Kidney tubule cell (primary cell): Measurements from ENCODE around the gene TLDC2.
A peak's percentile ranks its signal among the peaks of the same experiment; 100 is the strongest.
"Not testable (repeated sequence)": the region's sequence is repeated elsewhere in the genome, so short reads cannot be mapped to it uniquely, and the experiment has no call there.

ENCODE experiments used
- DNase-seq: peaks from one replicate; pipeline ENCODE4 v3.0.0-alpha.2; 2018; ENCODE audit warnings: low spot score

TLDC2 gene

DNA sequence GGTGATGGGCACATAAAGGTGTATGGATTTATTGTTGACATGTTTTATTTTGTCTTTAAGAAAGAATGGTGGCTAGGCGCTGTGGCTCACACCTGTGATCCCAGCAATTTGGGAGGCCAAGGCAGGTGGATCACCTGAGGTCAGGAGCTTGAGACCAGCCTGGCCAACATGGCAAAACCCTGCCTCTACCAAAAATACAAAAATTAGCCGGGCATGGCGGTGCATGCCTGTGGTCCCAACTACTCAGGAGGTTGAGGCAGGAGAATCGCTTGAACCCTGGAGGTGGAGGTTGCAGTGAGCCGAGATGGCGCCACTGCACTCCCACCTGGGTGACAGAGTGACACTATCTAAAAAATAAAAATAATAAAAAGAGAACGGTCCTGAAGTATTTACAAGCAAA, 30.1 kb downstream of the TLDC2 start:
- DNase-seq, result not testable (repeated sequence)

DNA sequence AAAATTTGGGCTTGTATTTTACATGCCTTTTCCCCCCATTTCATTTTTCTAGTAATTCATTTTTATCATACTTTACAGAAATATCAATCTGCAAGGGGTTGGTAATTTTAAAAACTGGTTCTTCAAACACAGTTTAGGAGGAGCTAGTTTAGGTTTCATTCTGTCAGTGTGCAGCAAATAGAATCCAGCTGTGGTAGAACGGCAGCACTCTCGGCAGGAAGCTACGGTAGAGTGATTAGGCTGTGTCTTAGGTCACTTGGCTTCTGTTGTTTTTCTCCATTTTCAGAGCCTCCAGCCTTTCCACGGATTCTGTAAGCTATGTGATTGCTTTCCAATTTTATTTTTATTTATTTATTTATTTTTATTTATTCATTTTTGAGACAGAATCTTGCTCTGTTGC, 32.7 kb downstream of the TLDC2 start:
- DNase-seq, result no peak

DNA sequence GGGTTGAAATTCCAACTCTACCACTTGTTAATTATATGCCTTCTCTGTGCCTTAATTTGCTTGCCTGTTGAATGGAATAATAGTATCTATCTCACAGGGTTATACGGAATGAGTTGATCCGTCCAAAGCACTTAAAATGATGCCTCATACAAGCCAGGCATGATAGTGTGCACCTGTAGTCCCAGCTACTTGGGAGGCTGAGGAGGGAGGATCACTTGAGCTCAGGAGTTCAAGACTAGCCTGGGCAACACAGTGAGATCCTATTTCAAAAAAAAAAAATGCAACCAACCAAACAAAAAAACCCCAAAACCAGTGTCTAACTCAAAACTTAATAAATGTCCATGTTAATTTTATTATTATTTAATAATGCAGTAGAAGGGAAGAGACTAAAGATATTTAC, 40.3 kb downstream of the TLDC2 start:
- no peak for DNase-seq

DNA sequence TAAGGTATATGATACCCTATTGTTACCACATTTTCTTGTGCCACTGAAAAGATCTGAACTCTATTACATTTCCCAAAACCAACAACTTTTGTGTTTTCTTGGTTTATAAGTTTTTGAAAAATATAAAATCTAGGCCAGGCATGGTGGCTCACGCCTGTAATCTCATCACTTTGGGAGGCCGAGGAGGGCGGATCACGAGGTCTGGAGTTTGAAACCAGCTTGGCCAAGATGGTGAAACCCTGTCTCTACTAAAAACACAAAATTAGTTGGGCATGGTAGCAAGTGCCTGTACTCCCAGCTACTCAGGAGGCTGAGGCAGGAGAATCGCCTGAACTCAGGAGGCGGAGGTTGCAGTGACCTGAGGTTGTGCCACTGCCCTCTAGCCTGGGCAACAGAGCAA, 41.3 kb downstream of the TLDC2 start:
- DNase-seq, result no peak

DNA sequence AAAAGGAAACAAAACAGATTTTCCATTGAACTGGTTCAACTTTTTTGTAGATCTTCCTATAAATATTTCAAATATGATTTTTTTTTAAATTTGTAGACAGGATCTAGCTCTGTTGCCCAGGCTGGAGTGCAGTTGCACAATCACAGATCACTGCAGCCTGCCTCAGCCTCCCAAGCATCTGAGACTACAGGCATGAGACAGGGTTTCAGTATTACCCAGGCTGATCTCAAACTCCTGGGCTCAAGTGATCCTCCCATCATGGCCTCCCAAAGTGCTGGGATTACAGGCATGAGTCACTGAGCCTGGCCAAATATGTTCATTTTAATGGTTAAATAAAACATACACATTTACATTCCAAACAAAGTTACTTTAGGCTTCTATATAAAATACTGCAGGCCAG, 42.0 kb downstream of the TLDC2 start:
- no peak for DNase-seq

DNA sequence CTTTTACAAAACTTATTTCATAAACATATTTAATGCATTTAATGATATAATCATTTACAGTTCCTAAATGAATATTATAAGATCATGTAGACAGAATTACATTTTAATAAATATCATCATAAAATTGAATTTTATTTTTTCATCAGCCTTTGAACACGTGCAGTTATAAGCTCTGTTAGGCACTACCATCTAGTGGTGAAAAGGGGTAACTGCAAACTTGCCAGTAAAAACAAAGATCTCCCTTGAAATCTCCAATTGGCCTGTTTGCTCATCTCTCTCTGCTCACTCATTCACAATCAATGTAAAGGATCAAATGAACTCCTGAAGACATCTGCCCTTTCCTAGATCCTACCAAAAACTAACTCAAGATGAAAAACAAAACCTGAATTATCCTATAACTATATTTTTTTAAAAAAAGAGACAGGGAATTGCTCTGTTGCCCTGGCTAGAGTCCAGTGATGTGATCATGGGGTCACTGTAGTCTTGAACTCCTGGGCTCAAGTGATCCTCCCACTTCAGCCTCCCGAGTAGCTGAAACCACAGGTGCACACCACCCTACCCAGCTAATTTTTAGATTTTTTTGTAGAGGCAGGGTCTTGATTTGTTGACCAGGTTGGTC, 43.9 kb downstream of the TLDC2 start:
- peak; percentile 52 for DNase-seq

DNA sequence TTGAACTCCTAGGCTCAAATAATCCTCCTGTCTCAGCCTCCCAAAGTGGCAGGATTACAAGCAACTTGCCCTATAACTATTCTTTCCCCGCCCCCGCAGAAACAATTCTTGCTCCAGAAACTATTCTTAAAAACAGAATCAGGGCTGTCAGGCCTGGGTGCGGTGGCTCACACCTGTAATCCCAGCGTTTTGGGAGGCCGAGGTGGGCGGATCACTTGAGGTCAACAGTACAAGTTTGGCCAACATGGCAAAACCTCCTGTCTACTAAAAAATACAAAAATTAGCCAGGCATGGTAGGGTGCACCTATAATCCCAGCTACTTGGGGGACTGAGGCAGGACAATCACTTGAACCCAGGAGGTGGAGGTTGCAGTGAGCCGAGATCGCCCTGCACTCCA, 44.4 kb downstream of the TLDC2 start:
- DNase-seq, result no peak

DNA sequence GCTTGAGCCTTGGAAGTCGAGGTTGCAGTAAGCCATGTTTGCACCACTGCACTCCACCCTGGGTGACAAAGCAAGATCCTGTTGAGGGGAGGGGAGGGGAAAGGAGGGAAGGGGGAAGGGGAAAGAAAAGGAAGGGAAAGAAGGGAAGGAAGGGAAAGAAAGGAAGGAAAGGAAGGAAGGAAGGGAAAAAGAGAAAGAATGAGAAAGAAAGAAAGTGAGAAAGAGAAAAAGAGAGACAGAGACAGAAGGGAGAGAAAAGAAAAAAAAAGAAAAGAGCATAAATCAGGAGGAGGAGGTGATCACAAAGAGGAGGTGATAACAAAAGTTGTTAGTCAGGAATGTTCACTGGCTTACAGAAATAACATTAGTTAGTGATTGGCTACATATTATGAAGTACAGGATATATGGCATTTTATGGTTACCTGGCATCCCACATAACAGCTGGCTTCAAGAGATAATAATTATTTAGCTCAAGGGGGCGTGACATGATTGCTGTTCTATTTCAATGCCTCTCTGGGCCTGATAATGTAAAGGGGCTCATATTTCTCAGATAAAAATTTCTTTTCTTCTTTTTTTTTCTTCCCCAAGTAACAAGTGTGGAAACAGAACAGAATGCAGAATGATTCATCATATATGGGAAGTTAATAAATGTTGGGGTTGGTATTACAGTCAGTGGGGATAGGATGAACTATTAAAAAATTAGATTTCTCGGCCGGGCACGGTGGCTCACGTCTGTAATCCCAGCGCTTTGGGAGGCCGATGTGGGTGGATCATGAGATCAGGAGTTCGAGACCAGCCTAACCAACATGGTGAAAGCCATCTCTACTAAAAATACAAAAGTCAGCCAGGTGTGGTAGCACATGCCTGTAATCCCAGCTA, 48.5 kb downstream of the TLDC2 start:
- peak; percentile 47 for DNase-seq

DNA sequence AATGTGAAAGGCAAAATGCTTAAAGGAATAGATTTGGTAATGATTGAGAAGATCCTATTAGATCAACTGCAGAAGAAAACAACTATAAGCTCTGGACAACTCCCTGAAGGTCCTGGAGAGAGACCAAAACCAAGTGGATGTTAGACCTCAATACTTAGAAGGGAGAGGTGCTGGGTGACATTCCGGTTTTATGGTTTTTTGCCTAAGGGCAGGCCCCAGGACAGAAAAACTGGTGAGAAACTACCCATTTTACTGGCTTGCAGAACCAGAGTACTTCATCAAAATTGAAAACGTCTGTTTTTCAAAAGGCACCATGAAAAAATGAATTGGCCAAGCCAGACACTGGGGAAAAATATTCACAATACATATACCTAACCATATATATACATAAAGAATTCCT, 49.3 kb downstream of the TLDC2 start:
- no peak for DNase-seq

DNA sequence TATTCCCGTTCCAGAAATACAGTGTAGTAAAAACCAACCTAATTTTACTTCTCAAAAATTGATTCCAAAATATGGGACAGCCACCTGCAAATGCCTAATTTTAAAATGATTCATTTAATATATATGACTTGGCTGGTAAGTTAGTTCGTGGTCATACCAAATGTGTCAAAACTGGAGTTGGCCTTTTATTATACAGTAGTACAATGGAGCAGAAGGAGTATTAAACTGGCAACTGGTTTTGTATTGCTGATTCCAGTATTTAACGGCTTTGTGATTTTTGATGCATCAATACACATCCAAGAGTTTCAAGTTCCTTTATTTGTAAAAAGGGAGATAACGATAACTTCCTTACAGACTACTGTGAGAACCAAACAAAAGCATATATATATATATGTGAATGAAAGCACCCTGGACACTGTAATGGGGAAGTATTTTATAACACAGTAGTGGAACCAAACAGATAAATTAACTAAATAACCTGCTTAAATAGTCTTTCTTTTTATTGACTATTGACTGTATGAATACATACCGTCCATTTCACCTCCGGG, 50.8 kb downstream of the TLDC2 start:
- no peak for DNase-seq

DNA sequence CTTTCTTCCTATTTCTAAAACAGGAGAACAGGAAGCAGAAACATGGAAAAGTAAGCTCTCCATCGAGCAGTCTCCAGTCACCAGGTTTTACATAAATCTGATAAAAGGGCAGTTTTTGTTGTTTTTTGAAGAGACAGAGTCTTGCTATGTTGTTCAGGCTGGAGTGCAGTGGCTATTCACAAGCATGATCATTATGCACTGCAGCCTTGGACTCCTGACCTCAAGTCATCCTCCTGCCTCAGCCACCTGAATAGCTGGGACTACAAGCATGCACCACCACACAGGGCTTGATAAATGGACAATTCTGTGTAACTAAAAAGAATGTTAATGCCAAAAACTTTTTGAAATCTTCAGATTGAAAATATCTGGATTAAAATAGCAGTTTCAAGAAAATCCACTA, 51.8 kb downstream of the TLDC2 start:
- DNase-seq, result no peak

DNA sequence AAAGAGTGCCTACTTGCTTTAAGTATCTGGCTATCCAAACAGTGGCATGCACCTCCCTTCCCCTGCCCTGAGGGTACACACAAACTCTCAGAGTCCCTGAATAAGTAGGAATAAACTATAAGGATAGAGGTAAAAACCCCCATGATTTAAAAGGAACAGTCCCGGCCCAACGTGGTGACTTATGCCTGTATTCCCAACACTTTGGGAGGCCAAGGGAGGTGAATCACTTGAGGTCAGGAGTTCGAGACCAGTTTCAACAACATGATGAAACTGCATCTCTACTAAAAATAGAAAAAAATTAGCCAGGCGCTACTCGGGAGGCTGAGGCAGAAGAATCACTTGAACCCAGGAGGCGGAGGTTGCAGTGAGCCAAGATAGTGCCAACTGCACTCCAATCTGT, 53.4 kb downstream of the TLDC2 start:
- peak; percentile 56 for DNase-seq

DNA sequence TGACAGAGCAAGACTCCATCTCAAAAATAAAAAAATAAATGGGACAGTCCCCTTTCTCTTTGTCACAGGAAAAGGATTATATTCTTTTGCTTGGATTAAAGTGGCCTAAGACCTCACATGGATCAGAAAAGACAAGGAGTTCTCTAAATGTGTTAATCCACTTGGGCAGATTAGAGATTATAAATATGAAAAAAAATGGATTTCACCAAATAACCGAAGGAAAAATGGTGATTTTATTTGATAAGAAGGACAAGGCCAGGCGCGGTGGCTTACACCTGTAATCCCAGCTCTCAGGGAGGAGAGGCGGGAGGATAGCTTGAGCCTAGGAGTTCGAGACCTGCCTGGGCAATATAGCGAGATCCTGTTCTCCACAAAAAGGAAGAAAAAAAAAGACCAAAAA, 53.8 kb downstream of the TLDC2 start:
- DNase-seq, result no peak

DNA sequence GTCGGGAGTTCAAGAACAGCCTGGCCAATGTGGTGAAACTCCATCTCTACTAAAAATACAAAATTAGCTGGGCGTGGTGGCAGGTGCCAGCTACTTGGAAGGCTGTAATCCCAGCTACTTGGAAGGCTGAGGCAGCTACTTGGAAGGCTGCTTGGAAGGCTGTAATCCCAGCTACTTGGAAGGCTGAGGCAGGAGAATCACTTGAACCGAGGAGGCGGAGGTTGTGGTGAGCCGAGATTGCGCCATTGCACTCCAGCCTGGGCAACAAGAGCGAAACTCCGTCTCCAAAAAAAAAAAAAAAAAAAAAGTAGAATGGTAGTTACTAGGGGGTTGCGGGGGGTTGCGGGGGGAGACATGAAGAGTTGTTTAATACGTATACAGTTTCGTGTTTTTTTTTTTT, 56.1 kb downstream of the TLDC2 start:
- not testable (repeated sequence) for DNase-seq

DNA sequence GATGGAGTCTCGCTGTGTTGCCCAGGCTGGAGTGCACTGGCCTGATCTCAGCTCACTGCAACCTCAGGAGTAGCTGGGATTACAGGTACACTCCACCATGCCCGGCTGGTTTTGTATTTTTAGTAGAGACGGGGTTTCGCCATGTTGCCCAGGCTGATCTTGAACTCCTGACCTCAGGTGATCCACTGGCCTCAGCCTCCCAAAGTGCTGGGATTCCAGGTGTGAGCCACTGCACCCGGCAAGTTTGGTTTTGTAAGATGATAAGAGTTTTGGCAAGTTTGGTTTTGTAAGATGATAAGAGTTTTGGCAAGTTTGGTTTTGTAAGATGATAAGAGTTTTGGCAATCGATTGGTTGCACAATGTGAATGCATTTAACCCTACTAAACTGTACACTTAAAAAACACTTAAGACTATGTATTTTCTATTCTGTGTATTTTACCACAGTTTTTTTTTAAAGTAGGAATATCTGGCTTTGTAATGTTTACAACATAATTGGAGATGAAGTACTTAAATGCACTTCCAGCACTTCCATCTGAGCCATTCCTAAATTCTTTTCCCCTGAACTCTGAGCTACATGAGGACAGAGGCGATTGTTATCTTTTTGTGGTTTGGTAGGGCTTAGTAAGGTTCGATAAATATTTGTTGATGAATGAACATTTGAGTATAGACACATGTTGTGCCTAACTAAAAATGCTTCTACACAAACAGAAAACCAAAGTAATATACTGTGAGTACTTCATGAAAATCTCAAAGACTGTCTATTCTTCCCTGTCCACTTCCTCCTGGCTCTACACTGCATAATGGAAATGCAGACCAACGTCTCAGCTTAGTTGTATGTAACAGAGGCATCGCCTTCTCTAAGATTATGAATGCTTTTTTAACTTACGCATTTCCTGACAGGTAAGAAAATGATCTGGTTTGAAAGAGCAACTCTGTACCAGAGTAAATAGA, 56.8 kb downstream of the TLDC2 start:
- no peak for DNase-seq

DNA sequence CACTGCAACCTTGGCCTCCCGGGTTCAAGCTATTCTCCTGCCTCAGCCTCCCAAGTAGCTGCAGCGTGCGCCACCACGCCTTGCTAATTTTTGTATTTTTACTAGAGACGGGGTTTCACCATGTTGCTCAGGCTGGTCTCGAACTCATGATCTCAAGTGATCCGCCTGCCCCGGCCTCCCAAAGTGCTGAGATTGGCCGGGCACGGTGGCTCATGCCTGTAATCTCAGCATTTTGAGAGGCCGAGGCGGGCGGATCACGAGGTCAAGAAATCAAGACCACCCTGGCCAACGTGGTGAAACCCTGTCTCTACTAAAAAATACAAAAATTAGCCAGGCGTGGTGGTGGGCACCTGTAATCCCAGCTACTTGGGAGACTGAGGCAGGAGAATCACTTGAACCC, 57.6 kb downstream of the TLDC2 start:
- not testable (repeated sequence) for DNase-seq

DNA sequence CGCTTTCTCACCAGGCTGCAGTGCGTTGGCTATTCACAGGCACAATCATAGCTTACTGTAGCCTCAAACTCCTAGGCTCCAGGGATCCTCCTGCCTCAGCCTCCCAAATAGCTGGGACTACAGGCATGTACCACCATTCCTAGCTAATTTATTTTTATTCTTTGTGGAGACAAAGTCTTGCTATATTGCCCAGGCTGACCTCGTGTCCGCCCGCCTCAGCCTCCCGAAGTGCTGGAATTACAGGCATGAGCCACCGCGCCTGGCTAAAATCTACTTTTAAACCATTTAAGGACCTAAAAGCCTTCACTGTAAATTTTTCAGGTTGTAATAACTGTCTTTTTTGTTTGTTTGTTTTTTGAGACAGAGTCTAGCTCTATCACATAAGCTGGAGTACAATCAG, 60.4 kb downstream of the TLDC2 start:
- DNase-seq, result no peak

DNA sequence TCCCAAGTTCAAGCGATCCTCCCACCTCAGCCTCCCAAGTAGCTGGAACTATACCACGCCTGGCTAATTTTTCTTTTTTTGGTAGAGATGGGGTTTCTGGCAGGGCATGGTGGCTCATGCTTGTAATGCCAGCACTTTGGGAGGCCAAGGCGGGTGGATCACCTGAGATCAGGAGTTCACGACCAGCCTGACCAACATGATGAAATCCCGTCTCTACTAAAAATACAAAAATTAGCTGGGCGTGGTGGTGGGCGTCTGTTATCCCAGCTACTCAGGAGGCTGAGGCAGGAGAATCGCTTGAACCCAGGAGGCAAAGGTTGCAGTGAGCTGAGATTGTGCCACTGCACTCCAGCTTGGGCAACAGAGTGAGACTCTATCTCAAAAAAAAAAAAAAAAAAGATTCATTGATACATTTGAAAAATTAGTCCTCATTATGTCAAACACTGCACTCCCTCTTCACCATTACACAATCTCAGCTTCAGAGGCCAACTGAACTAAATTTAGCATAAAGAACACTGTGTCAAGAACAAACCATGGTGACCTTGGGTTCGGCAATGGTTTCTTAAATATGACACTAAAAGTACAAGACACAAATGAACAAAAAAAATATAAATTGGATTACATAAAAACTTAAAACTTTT, 60.9 kb downstream of the TLDC2 start:
- DNase-seq, result not testable (repeated sequence)

DNA sequence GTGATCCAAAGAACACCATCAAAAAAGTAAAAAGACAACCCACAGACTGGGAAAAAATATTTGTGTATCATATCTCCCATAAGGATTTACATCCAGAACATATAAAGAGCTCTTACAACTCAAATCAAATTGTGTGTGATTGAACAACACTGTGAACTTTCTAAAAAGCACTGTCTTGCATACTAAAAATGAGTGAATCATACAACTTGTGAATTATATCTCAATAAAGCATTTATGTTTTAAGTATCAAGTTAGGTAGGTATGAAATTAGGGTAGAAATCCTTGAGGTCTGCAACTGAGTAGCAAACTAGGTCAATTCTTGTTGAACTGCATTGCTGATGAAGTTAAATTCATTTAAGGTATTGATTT, 61.4 kb downstream of the TLDC2 start:
- DNase-seq, result no peak

DNA sequence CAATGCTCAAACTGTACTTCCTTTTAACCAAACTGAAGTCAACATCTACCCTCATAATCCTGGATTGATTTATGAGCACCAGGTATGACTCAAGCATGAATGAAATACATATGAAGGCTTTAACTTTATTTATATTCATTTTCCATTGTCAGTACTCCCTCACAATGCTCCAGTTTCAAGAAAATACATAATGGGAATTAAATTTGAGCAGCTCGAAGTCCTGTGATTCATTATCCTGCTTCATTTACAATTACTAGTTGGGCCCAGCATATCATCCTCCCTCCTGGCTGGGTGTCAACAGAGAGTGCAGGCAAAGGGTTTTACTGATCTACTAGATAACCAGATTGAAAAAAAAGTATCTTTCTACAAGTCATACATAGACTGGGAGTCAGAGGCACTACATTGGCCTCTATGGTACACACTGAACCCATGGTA, 65.5 kb downstream of the TLDC2 start:
- no peak for DNase-seq
